ENCODE results near the gene SH3RF1.

SH3RF1 gene

DNA sequence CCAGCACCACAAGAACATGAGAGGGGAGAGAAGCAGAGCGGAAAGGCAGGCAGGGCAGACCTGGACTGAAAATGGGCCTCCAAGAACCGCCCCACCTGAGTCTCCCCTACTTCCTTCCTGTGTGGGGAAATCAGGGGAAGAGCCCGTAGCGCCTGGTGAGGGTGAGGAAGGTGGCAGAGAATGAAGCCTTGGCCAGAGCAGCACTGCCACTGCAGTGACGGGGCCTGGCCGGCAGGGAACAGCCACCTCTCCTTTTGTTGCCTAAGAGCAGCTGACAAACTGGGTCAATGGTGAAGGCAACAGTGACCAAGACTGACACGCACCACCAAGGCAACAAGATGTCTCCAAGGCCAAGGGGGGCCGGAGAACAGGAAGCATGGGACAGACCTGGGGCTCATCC is 202.3 kb downstream of the SH3RF1 start:
- no peak overlapping the region for H3K4me3 ChIP-seq (ENCODE audit: low read length)
- H3K9ac ChIP-seq (ENCODE audit: low read length): no peak overlapping the region
- no peaks in the 10 kb centered on the region for H3K9me3 ChIP-seq (ENCODE audit: control insufficient read depth, low read length)
- H3K36me3 ChIP-seq (ENCODE audit: control insufficient read depth, insufficient read depth, low read length): no peaks in the 10 kb centered on the region
- no peaks in the 10 kb centered on the region for H3K27me3 ChIP-seq (ENCODE audit: control insufficient read depth, insufficient read depth, low read length)
- peaks cover 20% of the 10 kb centered on the region for H3K4me1 ChIP-seq (ENCODE audit: control insufficient read depth, insufficient read depth, low read length)

- no peak overlapping the region for H3K4me3 ChIP-seq (ENCODE audit: low read length)
- no peaks in the 10 kb centered on the region for H3K36me3 ChIP-seq (ENCODE audit: control insufficient read depth, insufficient read depth, low read length)
- no peaks in the 10 kb centered on the region for H3K27me3 ChIP-seq (ENCODE audit: control insufficient read depth, insufficient read depth, low read length)
- no peak overlapping the region for H3K9ac ChIP-seq (ENCODE audit: low read length)
- peaks cover 31% of the 10 kb centered on the region for H3K4me1 ChIP-seq (ENCODE audit: control insufficient read depth, insufficient read depth, low read length)
- H3K9me3 ChIP-seq (ENCODE audit: control insufficient read depth, low read length): no peaks in the 10 kb centered on the region
Measured at GRCh38 chr4:169066934-169067333, 203.8 kb downstream of the SH3RF1 start.

- H3K4me3 ChIP-seq (ENCODE audit: low read length): no peak overlapping the region
- H3K4me1 ChIP-seq (ENCODE audit: control insufficient read depth, insufficient read depth, low read length): peaks cover 17% of the 10 kb centered on the region
- H3K9me3 ChIP-seq (ENCODE audit: control insufficient read depth, low read length): no peaks in the 10 kb centered on the region
- no peaks in the 10 kb centered on the region for H3K27me3 ChIP-seq (ENCODE audit: control insufficient read depth, insufficient read depth, low read length)
- no peaks in the 10 kb centered on the region for H3K36me3 ChIP-seq (ENCODE audit: control insufficient read depth, insufficient read depth, low read length)
- no peak overlapping the region for H3K9ac ChIP-seq (ENCODE audit: low read length)
Measured at GRCh38 chr4:169064296-169064695, 206.5 kb downstream of the SH3RF1 start.

GRCh38 chr4:169063441-169063840 is 207.3 kb downstream of the SH3RF1 start:
- Histone ChIP-seq H3K9me3 (ENCODE audit: control insufficient read depth, low read length) (no peaks in the 10 kb centered on the region), H3K4me1 (ENCODE audit: control insufficient read depth, insufficient read depth, low read length) (peaks cover 17% of the 10 kb centered on the region), H3K36me3 (ENCODE audit: control insufficient read depth, insufficient read depth, low read length) (no peaks in the 10 kb centered on the region), H3K27me3 (ENCODE audit: control insufficient read depth, insufficient read depth, low read length) (no peaks in the 10 kb centered on the region), H3K4me3 (ENCODE audit: low read length) (no peak overlapping the region), H3K9ac (ENCODE audit: low read length) (no peak overlapping the region)

- peaks cover 17% of the 10 kb centered on the region for H3K4me1 ChIP-seq (ENCODE audit: control insufficient read depth, insufficient read depth, low read length)
- no peaks in the 10 kb centered on the region for H3K36me3 ChIP-seq (ENCODE audit: control insufficient read depth, insufficient read depth, low read length)
- no peaks in the 10 kb centered on the region for H3K9me3 ChIP-seq (ENCODE audit: control insufficient read depth, low read length)
- H3K27me3 ChIP-seq (ENCODE audit: control insufficient read depth, insufficient read depth, low read length): no peaks in the 10 kb centered on the region
- no peak overlapping the region for H3K4me3 ChIP-seq (ENCODE audit: low read length)
- peak overlapping the region; percentile 2 for H3K9ac ChIP-seq (ENCODE audit: low read length)
Measured at GRCh38 chr4:169062897-169063244, 207.9 kb downstream of the SH3RF1 start.

GRCh38 chr4:169061386-169061785 is 209.4 kb downstream of the SH3RF1 start:
- Histone ChIP-seq H3K9ac (ENCODE audit: low read length) (no peak overlapping the region), H3K4me3 (ENCODE audit: low read length) (no peak overlapping the region), H3K27me3 (ENCODE audit: control insufficient read depth, insufficient read depth, low read length) (no peaks in the 10 kb centered on the region), H3K36me3 (ENCODE audit: control insufficient read depth, insufficient read depth, low read length) (no peaks in the 10 kb centered on the region), H3K9me3 (ENCODE audit: control insufficient read depth, low read length) (no peaks in the 10 kb centered on the region), H3K4me1 (ENCODE audit: control insufficient read depth, insufficient read depth, low read length) (peaks cover 17% of the 10 kb centered on the region)

DNA sequence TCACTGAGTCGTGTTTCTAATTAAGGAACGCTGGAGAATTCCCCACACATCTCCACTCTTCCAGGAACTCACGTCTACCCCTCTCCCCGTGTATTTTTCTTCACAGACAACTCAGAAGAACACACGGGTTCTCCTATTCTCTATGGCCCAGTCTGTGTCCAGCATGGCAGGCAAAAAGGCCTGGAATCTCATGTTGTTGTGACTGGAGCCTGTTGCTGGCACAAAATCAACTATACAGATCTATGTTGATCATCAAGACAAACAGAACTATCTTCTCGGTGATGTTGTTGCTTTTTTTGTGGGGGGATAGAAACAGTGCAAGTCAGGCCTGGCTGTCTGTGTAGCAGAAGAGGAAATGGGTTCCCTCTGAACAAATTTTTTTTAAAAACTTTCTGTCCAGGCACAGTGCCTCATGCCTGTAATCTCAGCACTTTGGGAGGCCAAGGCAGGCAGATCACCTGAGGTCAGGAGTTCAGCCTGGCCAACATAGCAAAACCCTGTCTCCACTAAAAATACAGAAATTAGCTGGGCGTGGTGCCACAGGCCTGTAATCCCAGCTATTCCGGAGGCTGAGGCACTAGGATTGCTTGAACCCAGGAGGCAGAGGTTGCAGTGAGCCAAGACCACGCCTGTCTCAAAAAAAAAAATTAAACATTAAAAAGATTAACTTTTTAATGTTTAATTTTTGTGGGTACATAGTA is 210.2 kb downstream of the SH3RF1 start:
- H3K36me3 ChIP-seq (ENCODE audit: control insufficient read depth, insufficient read depth, low read length): no peaks in the 10 kb centered on the region
- no peaks in the 10 kb centered on the region for H3K27me3 ChIP-seq (ENCODE audit: control insufficient read depth, insufficient read depth, low read length)
- H3K9me3 ChIP-seq (ENCODE audit: control insufficient read depth, low read length): no peaks in the 10 kb centered on the region
- peaks cover 17% of the 10 kb centered on the region for H3K4me1 ChIP-seq (ENCODE audit: control insufficient read depth, insufficient read depth, low read length)
- no peak overlapping the region for H3K4me3 ChIP-seq (ENCODE audit: low read length)
- no peak overlapping the region for H3K9ac ChIP-seq (ENCODE audit: low read length)

GRCh38 chr4:169059306-169060211 is 211.2 kb downstream of the SH3RF1 start:
- no peaks in the 10 kb centered on the region for H3K9me3 ChIP-seq (ENCODE audit: control insufficient read depth, low read length)
- H3K27me3 ChIP-seq (ENCODE audit: control insufficient read depth, insufficient read depth, low read length): no peaks in the 10 kb centered on the region
- H3K4me3 ChIP-seq (ENCODE audit: low read length): no peak overlapping the region
- no peak overlapping the region for H3K9ac ChIP-seq (ENCODE audit: low read length)
- no peaks in the 10 kb centered on the region for H3K36me3 ChIP-seq (ENCODE audit: control insufficient read depth, insufficient read depth, low read length)
- H3K4me1 ChIP-seq (ENCODE audit: control insufficient read depth, insufficient read depth, low read length): peaks cover 17% of the 10 kb centered on the region

DNA sequence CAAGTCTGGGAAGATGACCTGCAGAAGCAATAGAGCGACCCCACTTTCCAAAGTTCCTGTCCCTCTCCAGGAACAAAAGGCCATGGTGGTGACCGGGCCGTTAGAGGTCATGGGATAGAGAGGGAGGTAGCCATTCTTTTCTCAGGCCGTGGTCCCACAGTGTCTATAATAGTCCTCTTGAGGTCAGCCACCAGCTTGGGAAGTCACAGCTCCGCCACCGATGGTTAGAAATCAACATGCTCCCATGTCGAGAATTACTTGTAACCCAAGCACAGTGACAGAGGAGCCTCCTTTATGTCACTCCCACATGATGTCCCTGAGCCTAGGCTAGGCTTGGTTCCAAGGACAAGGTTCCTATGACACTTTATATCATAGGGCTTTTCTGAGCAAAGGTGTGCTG is 212.4 kb downstream of the SH3RF1 start:
- Histone ChIP-seq H3K36me3 (ENCODE audit: control insufficient read depth, insufficient read depth, low read length) (no peaks in the 10 kb centered on the region), H3K4me1 (ENCODE audit: control insufficient read depth, insufficient read depth, low read length) (peaks cover 17% of the 10 kb centered on the region), H3K4me3 (ENCODE audit: low read length) (no peak overlapping the region), H3K9ac (ENCODE audit: low read length) (no peak overlapping the region), H3K27me3 (ENCODE audit: control insufficient read depth, insufficient read depth, low read length) (no peaks in the 10 kb centered on the region), H3K9me3 (ENCODE audit: control insufficient read depth, low read length) (no peaks in the 10 kb centered on the region)

DNA sequence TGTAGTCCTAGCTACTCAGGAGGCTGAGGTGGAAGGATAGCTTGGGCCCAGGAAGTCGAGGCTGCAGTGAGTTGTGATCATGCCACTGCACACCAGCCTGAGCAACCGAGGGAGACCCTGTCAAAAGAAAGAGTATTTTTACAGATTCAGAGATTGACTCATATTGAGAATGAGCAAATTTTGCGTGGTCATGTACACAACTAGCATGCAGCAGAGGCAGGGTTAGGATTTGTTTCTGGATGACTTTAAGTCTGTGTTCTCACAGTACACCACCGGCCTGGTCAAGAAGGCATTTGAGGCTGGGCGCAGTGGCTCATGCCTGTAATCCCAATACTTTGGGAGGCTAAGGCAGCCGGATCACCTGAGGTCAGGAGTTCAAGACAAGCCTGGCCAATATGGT is 215.9 kb downstream of the SH3RF1 start:
- no peaks in the 10 kb centered on the region for H3K36me3 ChIP-seq (ENCODE audit: control insufficient read depth, insufficient read depth, low read length)
- H3K27me3 ChIP-seq (ENCODE audit: control insufficient read depth, insufficient read depth, low read length): no peaks in the 10 kb centered on the region

DNA sequence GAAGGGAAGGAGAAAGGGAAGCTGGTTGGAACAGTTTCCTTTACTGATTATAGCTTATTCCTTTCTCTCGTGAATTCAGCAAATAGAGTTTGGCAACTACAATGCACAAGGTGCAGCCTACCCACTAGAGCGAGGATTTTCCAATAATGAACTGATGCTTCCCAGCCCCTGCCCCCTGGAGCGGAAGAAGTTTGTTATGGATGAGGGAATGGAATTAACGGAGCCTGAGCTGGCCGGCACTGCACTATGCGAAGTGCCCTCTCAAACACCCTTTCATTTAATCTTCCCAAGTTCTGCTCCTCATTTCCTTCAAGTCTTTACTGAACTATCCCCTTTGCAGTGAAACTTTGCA is 218.2 kb downstream of the SH3RF1 start:
- no peaks in the 10 kb centered on the region for H3K9me3 ChIP-seq (ENCODE audit: control insufficient read depth, low read length)
- H3K4me3 ChIP-seq (ENCODE audit: low read length): no peak overlapping the region
- H3K9ac ChIP-seq (ENCODE audit: low read length): no peak overlapping the region
- H3K27me3 ChIP-seq (ENCODE audit: control insufficient read depth, insufficient read depth, low read length): no peaks in the 10 kb centered on the region
- no peaks in the 10 kb centered on the region for H3K36me3 ChIP-seq (ENCODE audit: control insufficient read depth, insufficient read depth, low read length)
- H3K4me1 ChIP-seq (ENCODE audit: control insufficient read depth, insufficient read depth, low read length): peaks cover 13% of the 10 kb centered on the region

More for the DNA sequence above, 215.9 kb downstream of the SH3RF1 start:
- H3K9me3 ChIP-seq (ENCODE audit: control insufficient read depth, low read length): no peaks in the 10 kb centered on the region
- H3K9ac ChIP-seq (ENCODE audit: low read length): no peak overlapping the region
- no peak overlapping the region for H3K4me3 ChIP-seq (ENCODE audit: low read length)
- H3K4me1 ChIP-seq (ENCODE audit: control insufficient read depth, insufficient read depth, low read length): peaks cover 13% of the 10 kb centered on the region

GRCh38 chr4:169051761-169052593 is 218.8 kb downstream of the SH3RF1 start:
- Histone ChIP-seq H3K4me3 (ENCODE audit: low read length) (no peak overlapping the region), H3K9ac (ENCODE audit: low read length) (no peak overlapping the region), H3K27me3 (ENCODE audit: control insufficient read depth, insufficient read depth, low read length) (no peaks in the 10 kb centered on the region), H3K9me3 (ENCODE audit: control insufficient read depth, low read length) (no peaks in the 10 kb centered on the region), H3K36me3 (ENCODE audit: control insufficient read depth, insufficient read depth, low read length) (no peaks in the 10 kb centered on the region), H3K4me1 (ENCODE audit: control insufficient read depth, insufficient read depth, low read length) (peaks cover 13% of the 10 kb centered on the region)

Measured in mucosa of stomach (tissue), 1 donor.